ENCODE results near the gene RNF113B.

RNF113B gene

GRCh38 chr13:98203646-98204326, 26.7 kb upstream of the RNF113B start:
- no peak for DNase-seq (ENCODE audit: low spot score)

GRCh38 chr13:98201984-98202383, 24.9 kb upstream of the RNF113B start:
- no peak for DNase-seq (ENCODE audit: low spot score)

DNA sequence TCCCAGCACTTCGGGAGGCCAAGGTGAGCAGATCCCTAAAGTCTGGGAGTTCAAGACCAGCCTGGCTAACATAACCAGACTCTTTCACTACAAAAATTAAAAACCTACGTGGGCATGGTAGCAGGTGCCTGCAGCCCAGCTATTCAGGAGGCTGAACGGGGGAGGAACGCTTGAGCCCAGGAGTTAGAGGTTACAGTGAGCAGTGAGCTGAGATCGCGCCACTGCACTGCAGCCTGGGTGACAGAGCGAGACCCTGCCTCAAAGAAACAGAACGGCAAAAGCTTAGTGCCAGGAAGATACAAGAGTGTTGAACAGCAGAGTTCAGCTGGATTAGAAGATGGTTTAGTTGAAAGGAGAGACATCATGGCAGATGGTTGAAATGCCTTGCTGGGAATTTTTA, 24.1 kb upstream of the RNF113B start:
- no peak for DNase-seq (ENCODE audit: low spot score)

DNA sequence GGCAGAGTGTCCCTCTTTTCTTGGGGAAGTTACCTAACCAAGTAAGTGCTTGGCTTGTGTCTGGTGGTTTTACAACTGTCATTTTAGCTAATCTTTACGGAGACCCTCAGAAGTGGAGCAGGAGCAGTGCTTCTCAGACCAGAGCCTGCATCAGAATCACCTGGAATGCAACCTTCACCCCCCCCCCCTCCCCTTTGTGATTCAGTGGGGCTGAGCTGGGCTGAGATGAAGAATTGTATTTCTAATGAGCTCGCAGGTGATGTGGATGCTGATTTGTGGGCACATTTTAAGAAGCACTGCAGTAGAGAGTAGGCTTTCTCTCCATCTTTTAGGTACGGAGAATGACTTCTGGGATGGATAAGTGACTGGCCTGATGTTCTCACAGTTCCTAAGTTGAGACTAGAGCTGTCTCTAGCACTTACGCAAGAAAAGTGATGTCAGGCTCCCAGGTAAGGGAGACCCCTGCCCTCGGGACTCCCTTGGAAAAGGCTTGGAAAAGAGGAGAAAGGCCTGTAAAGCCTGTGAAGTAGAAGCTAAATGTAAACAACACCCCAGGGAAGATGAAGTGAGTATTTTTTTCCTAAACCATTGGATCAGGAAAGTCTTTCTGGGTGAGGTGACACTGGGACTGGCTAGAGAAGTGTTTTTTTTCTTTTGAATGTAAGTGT, 23.3 kb upstream of the RNF113B start:
- DNase-seq (ENCODE audit: low spot score): no peak

DNA sequence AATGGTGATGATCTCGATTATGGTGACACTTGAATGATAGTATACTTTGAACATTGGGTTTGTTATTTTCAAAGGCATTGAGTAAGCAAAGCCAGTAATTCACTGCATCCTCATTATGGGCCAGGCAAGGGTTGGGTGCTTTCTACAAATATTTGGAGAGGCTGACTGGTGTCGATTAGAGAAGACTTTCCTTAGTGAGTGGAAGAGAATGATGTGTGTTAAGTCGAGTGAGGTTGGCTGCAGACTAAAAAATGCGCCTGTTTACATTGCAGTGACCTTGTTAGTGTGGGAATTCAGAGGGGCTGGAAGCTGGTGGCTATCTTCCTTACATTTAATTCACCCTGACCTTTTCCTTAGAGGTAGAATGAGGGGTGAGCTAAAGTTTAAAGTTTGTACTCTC, 22.4 kb upstream of the RNF113B start:
- no peak for DNase-seq (ENCODE audit: low spot score)

GRCh38 chr13:98198683-98199082, 21.6 kb upstream of the RNF113B start:
- DNase-seq (ENCODE audit: low spot score): no peak

DNA sequence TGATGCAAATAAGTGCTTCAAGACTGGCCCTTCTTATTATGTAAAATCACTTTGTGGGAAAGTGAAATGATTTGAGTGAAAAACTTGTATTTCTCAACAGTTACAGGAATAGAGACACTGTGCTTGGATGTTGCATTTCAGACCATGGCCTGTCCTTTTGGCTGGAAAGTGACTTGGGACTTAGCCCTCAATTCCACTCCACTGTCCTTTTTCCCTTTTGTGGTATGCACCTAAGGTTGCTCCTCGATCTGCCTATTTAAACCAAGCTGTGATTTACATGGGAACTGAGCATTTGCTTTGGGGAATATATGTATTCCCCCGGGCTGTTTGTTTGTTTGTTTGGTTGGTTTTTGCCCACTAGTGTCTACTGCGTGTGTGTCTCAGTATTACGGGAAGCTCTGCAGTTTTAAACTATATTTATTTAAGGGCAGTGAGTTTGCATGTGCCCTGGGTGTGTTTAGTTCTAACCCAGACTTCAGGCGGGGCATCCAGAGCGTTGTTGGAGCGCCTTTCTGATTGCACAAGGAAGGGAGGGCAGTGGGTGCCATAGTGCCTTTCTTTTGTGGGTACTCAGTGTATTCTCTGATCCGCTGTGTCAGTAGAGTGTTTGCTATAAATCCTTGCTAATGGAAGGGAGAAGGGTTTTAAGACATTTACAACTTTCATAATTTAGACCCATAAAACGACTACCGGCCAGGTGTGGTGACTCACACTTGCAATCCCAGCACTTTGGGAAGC, 18.2 kb upstream of the RNF113B start:
- no peak for DNase-seq (ENCODE audit: low spot score)

GRCh38 chr13:98192008-98192407, 14.9 kb upstream of the RNF113B start:
- DNase-seq (ENCODE audit: low spot score): no peak

DNA sequence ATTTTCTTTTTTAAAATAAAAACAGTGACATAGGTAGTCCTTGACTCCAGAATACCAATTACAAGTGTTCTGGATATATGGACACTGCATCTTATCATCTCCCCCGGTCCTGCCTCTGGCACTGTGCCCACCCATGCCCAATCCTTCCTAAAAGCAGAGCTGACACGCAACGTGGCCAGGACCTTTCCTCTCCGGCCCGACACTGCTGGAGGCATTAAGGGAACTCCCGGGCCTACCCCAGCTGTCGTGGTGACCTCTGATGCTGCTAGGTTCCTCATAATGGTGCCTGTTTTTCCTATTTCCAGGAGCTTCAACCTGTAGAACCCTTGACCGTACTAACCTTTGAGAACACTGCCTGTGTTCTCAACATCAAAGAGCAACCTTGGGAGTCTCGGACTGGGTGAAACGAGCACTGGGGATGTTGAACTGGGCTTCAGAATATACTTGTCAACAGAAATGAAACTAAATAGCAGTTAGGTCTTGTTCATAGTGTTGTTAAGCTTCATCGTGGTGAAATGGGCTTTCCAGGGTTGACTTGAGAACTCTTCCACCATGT, 13.9 kb upstream of the RNF113B start:
- no peak for DNase-seq (ENCODE audit: low spot score)

- no peak for DNase-seq (ENCODE audit: low spot score)
These were observed 12.9 kb upstream of the RNF113B start for GRCh38 chr13:98189841-98190505.

DNA sequence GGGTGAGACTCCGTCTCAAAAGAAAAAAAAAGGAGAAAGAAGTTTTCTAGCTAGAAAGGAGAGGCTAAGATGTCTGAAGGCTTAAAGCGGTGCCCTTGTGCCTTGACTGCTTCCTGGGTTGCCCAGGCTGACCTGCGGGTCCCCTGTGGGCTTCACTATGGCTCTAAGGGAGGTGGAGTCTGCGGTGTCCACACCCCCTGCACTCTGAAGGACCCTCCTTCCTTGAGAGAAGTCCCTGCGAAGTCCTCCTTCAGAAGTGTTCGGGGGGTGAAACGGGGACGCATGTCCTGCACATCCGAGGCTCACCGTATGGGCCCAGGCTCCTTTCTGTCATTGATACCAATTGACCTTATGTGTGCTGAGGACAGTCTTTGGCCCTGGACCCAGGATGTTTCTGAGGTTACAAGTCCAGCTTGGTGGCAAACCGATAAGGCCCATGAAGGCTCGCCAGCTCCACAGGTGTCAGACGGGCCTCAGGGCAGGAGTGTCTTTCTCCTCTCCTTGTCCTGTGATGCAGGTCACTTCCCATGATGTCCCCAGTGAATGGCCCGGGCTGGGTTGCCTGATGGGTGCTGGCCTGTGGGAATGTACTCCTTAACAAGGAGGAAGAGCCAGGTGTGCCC, 11.6 kb upstream of the RNF113B start:
- DNase-seq (ENCODE audit: low spot score): no peak

DNA sequence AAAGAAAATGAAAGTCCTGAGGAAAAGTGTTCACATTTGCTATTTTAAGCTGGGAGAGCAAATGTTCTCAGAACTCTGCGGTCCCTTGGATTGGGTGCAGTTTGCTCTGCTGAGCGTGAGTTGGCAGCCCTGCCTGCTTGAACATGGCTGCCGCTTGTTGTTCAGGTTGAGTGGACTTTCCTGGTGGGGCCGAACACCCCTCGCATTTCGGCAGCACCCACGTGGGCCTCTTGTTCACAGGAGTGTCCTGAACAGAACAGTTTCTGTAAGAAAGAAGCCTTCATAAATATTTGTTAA, 10.8 kb upstream of the RNF113B start:
- DNase-seq (ENCODE audit: low spot score): no peak

GRCh38 chr13:98187155-98187964, 10.3 kb upstream of the RNF113B start:
- DNase-seq (ENCODE audit: low spot score): no peak

DNA sequence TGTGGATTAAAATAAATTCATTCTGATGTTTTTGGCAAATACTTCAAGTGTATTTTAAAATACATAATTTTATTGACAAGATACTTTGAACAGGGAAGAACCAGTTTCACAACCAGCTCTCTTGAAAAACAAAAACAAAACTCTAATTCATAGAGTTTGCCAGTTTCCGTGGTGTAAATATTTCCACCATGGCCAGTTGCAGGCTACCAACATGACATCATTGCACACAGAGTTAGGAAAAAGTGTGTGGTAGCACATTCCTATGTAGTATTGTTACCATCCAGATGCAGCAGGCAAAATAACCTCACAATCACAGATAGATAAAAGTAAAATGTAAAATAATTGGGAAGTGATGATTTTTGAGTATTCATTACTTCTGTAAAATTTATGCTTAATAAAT, 7.7 kb upstream of the RNF113B start:
- DNase-seq (ENCODE audit: low spot score): no peak

DNA sequence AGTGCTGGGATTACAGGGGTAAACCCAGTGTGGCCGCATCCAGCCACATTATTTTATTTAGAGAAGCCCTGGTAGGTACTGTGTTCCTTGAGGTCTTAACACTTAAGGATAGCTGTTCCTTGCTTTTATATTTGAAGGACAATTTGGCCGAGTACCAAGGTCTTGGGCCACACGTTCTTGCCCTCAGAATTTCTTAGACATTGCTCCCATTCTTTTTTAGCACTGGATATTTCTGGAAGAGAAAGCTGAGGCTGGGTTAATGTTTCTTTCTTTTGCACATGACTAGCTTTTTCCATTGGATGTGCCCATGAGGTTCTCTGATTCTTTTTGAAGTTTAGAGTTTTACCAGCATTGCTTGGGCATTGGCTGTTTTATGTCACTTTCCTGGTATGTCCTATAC, 5.5 kb upstream of the RNF113B start:
- DNase-seq (ENCODE audit: low spot score): no peak

GRCh38 chr13:98182153-98182552, 5.1 kb upstream of the RNF113B start:
- no peak for DNase-seq (ENCODE audit: low spot score)

- DNase-seq (ENCODE audit: low spot score): no peak
These were observed 4.2 kb upstream of the RNF113B start for GRCh38 chr13:98181111-98181815.

GRCh38 chr13:98180092-98180491, 3.0 kb upstream of the RNF113B start:
- DNase-seq (ENCODE audit: low spot score): no peak

DNA sequence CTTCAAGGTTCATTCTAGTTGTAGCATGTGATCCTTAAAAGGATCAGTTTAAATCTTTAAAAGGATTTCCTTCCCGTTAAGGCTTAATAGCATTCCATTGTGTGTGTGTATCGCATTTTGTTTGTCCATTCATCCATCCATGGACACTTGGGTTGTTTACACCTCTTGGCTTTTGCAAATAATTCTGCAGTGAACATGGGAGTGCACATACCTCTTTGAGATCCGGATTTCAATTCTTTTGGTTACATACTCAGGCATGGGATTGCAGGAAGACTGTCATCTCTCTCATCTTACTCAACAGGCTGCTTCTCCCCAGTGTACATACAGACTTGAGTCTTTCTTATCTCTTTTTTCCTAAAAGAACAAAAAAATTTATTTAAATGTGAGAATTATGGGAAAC, 1.2 kb downstream of the RNF113B start:
- no peak for DNase-seq (ENCODE audit: low spot score)

DNA sequence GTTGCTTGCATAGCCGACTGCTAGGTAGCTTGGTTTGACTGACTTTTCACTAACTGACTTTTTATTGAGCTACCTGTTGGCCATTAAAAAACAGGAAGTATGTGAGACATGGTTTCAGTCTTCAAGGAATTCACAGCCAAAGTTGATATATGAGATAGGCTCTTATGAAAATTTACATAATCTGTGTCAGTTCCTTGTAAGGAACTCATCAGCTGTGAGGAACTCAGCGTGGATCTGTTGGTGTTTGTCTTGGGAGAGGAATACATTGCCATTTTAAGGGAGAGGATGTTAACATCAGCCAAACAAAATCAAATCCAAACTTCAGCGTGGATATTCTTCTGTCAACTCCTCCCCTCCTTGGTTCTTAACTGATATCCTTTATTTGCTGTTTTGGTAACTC, 2.0 kb downstream of the RNF113B start:
- no peak for DNase-seq (ENCODE audit: low spot score)

DNA sequence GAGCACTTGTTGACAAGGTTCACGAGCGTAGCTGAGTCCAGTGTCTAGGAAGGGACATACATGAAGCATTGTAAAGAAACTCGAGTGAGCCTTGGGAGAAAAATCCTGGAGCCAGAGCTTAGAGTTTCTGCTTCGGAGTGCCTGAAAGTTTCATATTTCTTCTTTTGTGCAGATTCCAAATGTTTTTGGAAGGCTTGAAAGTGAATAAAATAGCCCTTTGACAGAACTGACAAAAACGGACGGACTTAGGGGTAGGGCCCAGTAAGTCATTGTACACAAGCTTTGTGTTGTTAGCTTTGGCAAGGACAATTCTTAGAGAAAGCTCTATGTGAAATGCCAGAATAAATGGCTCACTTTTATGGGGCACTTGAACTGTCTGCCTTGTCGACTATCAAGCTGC, 2.8 kb downstream of the RNF113B start:
- DNase-seq (ENCODE audit: low spot score): no peak

Data from CD4-positive, alpha-beta T cell treated with Interleukin-6 at 100 ng/mL for 8 hours (primary cell).